Effector memory CD8-positive, alpha-beta T cell (primary cell): ENCODE data around the gene A1BG.
A peak's percentile ranks its signal among the peaks of the same experiment; 100 is the strongest.

ENCODE experiments used
- ATAC-seq: fragments of 150-1000 bp; cut with Tn5 transposase; replicated peaks from 2 replicates; pipeline ENCODE4 v1.10.0; 2021; ENCODE audit warnings: mild to moderate bottlenecking, moderate library complexity
- DNase-seq, 3 experiments: peaks; one replicate each; pipeline ENCODE4 v3.0.0; 2021
- H3K27ac Mint-ChIP-seq, 2 donors: one replicate each; pipeline ENCODE4 v1.8.0; 2022; ENCODE audit warnings: mild to moderate bottlenecking in 2 of 2, mixed read lengths in 2 of 2, moderate library complexity in 2 of 2
- H3K27me3 Mint-ChIP-seq, 2 donors: one replicate each; pipeline ENCODE4 v1.8.0; 2022; ENCODE audit warnings: mixed read lengths in 2 of 2
- H3K36me3 Mint-ChIP-seq: one replicate; pipeline ENCODE4 v1.8.0; 2022; ENCODE audit warnings: mild to moderate bottlenecking, moderate library complexity, mixed read lengths; ENCODE audit not compliant: insufficient read depth
- H3K4me1 Mint-ChIP-seq, 2 donors: one replicate each; pipeline ENCODE4 v1.8.0; 2022; ENCODE audit warnings: low read depth in 2 of 2, mixed read lengths in 2 of 2
- H3K4me3 Mint-ChIP-seq, 2 donors: one replicate each; pipeline ENCODE4 v1.8.0; 2022; ENCODE audit warnings: mild to moderate bottlenecking in 2 of 2, mixed read lengths in 2 of 2, moderate library complexity in 2 of 2
- H3K9me3 Mint-ChIP-seq, 2 donors: one replicate each; pipeline ENCODE4 v1.8.0; 2022; ENCODE audit warnings: mixed read lengths in 2 of 2
- total RNA-seq, 9 experiments: gene quantifications; one replicate each; lab custom pipeline; 2026; lab: John Stamatoyannopoulos, UW

The A1BG gene
- 0 to 2.5 (median 0.57) reads per million in 9 experiments for total RNA-seq

- Mint-ChIP-seq H3K36me3 (peaks cover 4% of the 10 kb centered on the region), H3K4me3 (no peak within 1 kb of the TSS), H3K9me3 (peaks cover 0 to 2% of the 10 kb centered on the region in 2 donors)
These were observed at the start of gene A1BG for GRCh38 chr19:58352760-58353671. TSS of gene A1BG (minus strand) at chr19:58353492. CDS start at chr19:58353437, 55 bp downstream.

GRCh38 chr19:58401840-58402421 is 48.6 kb upstream of the A1BG start:
- peaks cover 23% of the 10 kb centered on the region for H3K36me3 Mint-ChIP-seq
- peak overlapping the region; percentile 89 to 96 for H3K27ac Mint-ChIP-seq
- no peak for ATAC-seq
- peaks cover 12 to 13% of the 10 kb centered on the region in 2 donors for H3K4me1 Mint-ChIP-seq
- H3K4me3 Mint-ChIP-seq: peak overlapping the region; percentile 82 to 84
- peaks cover 0 to 15% of the 10 kb centered on the region in 2 donors for H3K27me3 Mint-ChIP-seq
- DNase-seq: no peak
- no peaks in the 10 kb centered on the region for H3K9me3 Mint-ChIP-seq

More at GRCh38 chr19:58352760-58353671, at the start of gene A1BG:
- no peaks in the 10 kb centered on the region for H3K27me3 Mint-ChIP-seq
- peaks cover 4 to 10% of the 10 kb centered on the region in 2 donors for H3K4me1 Mint-ChIP-seq
- peak within 1 kb of the TSS; percentile 63 to 66 for H3K27ac Mint-ChIP-seq
- no peak for DNase-seq
- no peak for ATAC-seq

- peak; percentile 93 for ATAC-seq
These were observed 47.9 kb upstream of the A1BG start for GRCh38 chr19:58400916-58401839.

GRCh38 chr19:58400316-58400915 is 47.1 kb upstream of the A1BG start:
- Mint-ChIP-seq H3K27me3 (peaks cover 0 to 20% of the 10 kb centered on the region in 2 donors), H3K4me3 (peak overlapping the region; percentile 82 to 84), H3K27ac (peak overlapping the region; percentile 89 to 96), H3K4me1 (peaks cover 9% of the 10 kb centered on the region in 2 donors), H3K9me3 (no peaks in the 10 kb centered on the region), H3K36me3 (peaks cover 31% of the 10 kb centered on the region)
- DNase-seq: no peak
- no peak for ATAC-seq

More at GRCh38 chr19:58400916-58401839, 47.9 kb upstream of the A1BG start:
- H3K4me1 Mint-ChIP-seq: peaks cover 9% of the 10 kb centered on the region in 2 donors
- H3K9me3 Mint-ChIP-seq: no peaks in the 10 kb centered on the region
- DNase-seq: peak; percentile 97 to 100 (median 99)
- peak overlapping the region; percentile 89 to 96 for H3K27ac Mint-ChIP-seq
- peaks cover 23% of the 10 kb centered on the region for H3K36me3 Mint-ChIP-seq
- peaks cover 0 to 15% of the 10 kb centered on the region in 2 donors for H3K27me3 Mint-ChIP-seq
- peak overlapping the region; percentile 82 to 84 for H3K4me3 Mint-ChIP-seq

- no peak overlapping the region for H3K27ac Mint-ChIP-seq
- H3K9me3 Mint-ChIP-seq: no peaks in the 10 kb centered on the region
- ATAC-seq (no peak), DNase-seq (no peak)
- H3K36me3 Mint-ChIP-seq: peaks cover 36% of the 10 kb centered on the region
- H3K4me1 Mint-ChIP-seq: peaks cover 9% of the 10 kb centered on the region in 2 donors
- peak overlapping the region in 1 of 2 donors; percentile 84 for H3K4me3 Mint-ChIP-seq
- H3K27me3 Mint-ChIP-seq: peaks cover 0 to 20% of the 10 kb centered on the region in 2 donors
These were observed 46.6 kb upstream of the A1BG start for GRCh38 chr19:58399903-58400302.

- no peak for ATAC-seq
- Mint-ChIP-seq H3K27ac (no peak overlapping the region), H3K36me3 (peaks cover 45% of the 10 kb centered on the region), H3K27me3 (peaks cover 0 to 20% of the 10 kb centered on the region in 2 donors), H3K9me3 (no peaks in the 10 kb centered on the region), H3K4me1 (peaks cover 9% of the 10 kb centered on the region in 2 donors), H3K4me3 (no peak overlapping the region)
- DNase-seq: no peak
These were observed 45.3 kb upstream of the A1BG start for GRCh38 chr19:58398545-58398944.

GRCh38 chr19:58398087-58398486 is 44.8 kb upstream of the A1BG start:
- Mint-ChIP-seq H3K27me3 (peaks cover 0 to 20% of the 10 kb centered on the region in 2 donors), H3K4me3 (no peak overlapping the region), H3K4me1 (peaks cover 9% of the 10 kb centered on the region in 2 donors), H3K27ac (no peak overlapping the region), H3K9me3 (no peaks in the 10 kb centered on the region), H3K36me3 (peaks cover 49% of the 10 kb centered on the region)
- ATAC-seq: no peak
- DNase-seq: no peak

- Mint-ChIP-seq H3K9me3 (no peaks in the 10 kb centered on the region), H3K4me1 (peaks cover 13% of the 10 kb centered on the region in 2 donors), H3K27me3 (peaks cover 0 to 20% of the 10 kb centered on the region in 2 donors), H3K4me3 (no peak overlapping the region), H3K36me3 (peaks cover 52% of the 10 kb centered on the region), H3K27ac (no peak overlapping the region)
- ATAC-seq: no peak
- DNase-seq: no peak
These were observed 44.3 kb upstream of the A1BG start for GRCh38 chr19:58397533-58398037.

- Mint-ChIP-seq H3K27me3 (peaks cover 0 to 20% of the 10 kb centered on the region in 2 donors), H3K4me3 (no peak overlapping the region), H3K9me3 (no peaks in the 10 kb centered on the region), H3K27ac (no peak overlapping the region), H3K4me1 (peaks cover 13% of the 10 kb centered on the region in 2 donors), H3K36me3 (peaks cover 53% of the 10 kb centered on the region)
- DNase-seq (no peak), ATAC-seq (no peak)
These were observed 43.6 kb upstream of the A1BG start for GRCh38 chr19:58396691-58397532.

GRCh38 chr19:58395979-58396627 is 42.8 kb upstream of the A1BG start:
- no peak for DNase-seq
- Mint-ChIP-seq H3K4me3 (no peak overlapping the region), H3K4me1 (peaks cover 9 to 10% of the 10 kb centered on the region in 2 donors), H3K27ac (no peak overlapping the region), H3K27me3 (peaks cover 0 to 20% of the 10 kb centered on the region in 2 donors), H3K36me3 (peaks cover 53% of the 10 kb centered on the region), H3K9me3 (no peaks in the 10 kb centered on the region)
- ATAC-seq: no peak

- DNase-seq: no peak
- no peak for ATAC-seq
- no peaks in the 10 kb centered on the region for H3K9me3 Mint-ChIP-seq
These were observed 42.1 kb upstream of the A1BG start, which contains the start of gene RNF225 for GRCh38 chr19:58395220-58395978. TSS of gene RNF225 (plus strand) at chr19:58395656. CDS start at chr19:58396090, 434 bp downstream.

More at GRCh38 chr19:58395220-58395978, 42.1 kb upstream of the A1BG start, which contains the start of gene RNF225:
- Mint-ChIP-seq H3K36me3 (peaks cover 58% of the 10 kb centered on the region), H3K27ac (no peak within 1 kb of the TSS), H3K4me1 (peaks cover 4 to 7% of the 10 kb centered on the region in 2 donors), H3K4me3 (no peak within 1 kb of the TSS), H3K27me3 (peaks cover 0 to 20% of the 10 kb centered on the region in 2 donors)
